HG03097 (cell line): ENCODE data around the gene SCML1.
"Not testable (repeated sequence)": the region's sequence is repeated elsewhere in the genome, so short reads cannot be mapped to it uniquely, and the experiment has no call there.

Experiments used
- ATAC-seq: cut with Tn5 transposase; IDR thresholded peaks from one replicate; pipeline ENCODE4 v1.9.1; 2021; ENCODE audit not compliant: unreplicated experiment, low FRiP score

SCML1 gene

DNA sequence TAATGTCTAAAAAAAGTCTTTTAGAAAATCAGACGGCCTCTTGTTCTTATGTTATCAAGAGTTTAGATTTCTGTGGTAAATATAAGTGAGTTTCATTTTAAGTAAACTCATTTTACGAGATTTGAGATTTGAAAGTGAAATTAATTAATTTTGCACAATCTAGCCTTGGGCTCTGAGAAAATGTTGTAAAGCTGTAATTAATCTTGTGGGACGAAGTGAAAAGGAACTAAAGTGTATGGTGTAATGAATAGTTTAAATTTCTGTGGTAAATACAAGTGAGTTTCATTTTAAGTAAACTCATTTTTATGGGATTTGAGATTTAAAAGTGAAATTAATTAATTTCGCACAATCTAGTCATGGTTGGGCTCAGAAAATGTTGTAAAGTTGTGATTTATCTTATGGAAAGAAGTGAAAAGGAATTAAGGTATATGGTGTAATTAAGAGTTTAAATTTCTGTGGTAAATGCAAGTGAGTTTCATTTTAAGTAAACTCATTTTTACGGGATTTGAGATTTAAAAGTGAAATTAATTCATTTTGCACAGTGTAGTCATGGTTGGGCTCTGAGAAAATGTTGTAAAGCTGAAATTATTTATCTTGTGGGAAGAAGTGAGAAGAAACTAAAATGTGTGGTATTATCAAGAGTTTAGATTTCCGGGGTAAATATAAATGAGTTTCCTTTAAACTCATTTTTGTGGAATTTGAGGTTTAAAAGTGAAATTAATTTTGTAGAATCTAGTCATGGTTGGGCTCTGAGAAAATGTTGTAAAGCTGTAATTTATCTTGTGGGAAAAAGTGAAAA is 1.6 kb downstream of the SCML1 start:
- no peak for ATAC-seq

GRCh38 chrX:17740137-17741122 is 3.1 kb downstream of the SCML1 start:
- ATAC-seq: no peak

GRCh38 chrX:17741123-17741511 is 3.8 kb downstream of the SCML1 start:
- no peak for ATAC-seq

GRCh38 chrX:17743913-17744312 is 6.6 kb downstream of the SCML1 start:
- no peak for ATAC-seq

DNA sequence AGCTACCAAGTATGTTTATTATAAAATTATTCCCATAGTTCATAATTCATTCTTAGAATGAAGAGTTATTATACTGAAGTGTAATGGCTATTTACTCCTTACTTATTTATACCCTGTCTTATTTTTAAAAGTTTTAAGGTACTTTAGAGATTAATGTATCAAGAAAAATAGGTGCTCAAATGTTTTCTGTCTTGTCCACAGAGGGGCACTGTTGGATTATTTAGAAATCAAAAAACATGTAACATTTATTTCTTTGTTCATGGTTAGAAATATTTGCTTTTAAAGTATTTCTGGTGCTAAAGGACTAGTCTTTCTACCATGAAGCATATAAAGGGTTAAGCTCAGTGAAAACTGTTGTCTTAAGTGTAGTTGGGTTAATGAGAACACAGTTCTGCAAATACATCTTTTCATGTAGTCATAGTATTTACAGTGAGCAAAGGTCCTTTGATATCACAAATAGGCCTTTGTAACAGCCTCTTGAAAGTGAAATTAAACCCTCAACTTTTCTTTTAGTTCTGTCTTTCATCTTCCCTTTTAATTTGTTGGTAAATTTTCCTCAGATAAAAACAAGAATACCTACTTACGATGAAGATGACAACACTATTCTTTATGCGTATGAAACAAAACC is 7.7 kb downstream of the SCML1 start:
- no peak for ATAC-seq

DNA sequence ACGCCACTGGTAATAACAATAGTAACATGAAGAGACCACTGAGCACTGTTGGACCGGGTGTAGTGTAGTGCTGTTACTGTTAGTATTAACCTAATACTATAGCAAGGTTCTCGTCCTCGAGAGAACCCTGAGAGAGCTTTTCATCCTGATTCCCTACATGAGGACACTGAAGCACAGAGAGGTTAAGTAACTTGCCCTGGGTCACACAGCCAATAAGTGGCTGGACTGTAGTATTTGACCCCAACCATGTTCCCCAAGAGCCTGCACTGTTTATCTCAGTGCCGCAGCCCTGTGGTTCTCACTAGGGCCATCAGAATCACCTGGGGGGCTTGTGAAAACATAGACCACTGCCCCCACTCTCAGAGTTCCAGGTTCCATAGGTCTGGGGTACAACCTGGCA is 10.4 kb downstream of the SCML1 start:
- ATAC-seq: no peak

- ATAC-seq: no peak
These were observed 11.4 kb downstream of the SCML1 start for GRCh38 chrX:17748684-17749083.

DNA sequence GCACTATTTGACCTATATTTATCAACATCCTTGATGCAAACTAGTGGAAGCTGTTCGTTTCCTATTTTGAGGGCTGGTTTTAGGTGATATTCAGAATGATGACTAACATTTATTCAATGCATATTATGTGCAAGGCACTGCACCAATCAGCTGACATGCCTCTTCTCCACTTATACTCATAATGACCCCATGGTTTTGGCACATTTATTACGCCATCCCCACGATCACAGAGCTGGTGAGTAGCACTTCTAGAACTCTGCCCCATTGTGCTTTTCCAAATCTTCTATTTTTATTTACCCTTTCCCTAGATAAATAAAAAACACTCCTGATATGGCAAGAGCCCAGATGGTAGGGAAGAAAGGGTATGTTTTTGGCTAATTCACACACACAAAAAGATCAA is 13.1 kb downstream of the SCML1 start:
- no peak for ATAC-seq

DNA sequence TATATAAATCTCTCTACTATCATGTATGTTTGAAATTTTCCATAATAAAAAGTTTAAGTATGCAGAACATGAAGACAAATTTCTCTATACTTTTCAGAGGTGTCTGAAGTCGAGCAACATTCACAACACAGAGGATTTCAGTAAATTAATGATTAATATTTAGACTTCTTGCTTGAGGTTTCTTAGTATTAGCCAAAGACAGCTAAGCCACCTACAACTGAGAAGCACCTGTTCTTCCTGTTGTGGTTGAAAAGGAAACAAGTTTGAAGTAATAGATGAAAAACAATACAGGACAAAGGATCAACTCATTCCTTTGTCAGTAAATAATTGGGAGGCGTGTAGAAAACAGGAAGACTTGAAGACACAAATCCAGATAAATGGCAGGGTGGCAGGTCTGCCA is 21.1 kb downstream of the SCML1 start:
- ATAC-seq: peak; percentile 81

DNA sequence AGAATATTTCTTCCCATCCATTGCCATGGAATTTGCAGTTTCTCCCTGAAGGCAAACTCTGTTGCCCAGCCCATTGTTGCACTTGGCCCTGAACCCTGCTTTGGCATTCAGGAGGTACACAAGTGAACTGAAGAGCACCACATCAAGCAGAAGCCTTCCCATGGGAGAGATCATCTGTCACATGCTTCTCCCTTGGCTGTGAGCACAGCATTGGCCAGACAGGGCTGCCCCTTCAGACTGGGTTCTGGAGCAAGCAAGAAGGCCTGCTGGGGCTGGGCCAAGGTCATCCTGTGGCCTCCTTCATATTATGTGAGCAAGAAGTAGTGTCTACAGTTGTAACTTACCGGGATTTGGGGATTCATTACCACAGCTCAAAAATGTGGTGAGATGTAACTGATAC is 22.7 kb downstream of the SCML1 start:
- ATAC-seq: no peak

GRCh38 chrX:17767734-17768133 is 30.4 kb downstream of the SCML1 start:
- ATAC-seq: no peak

DNA sequence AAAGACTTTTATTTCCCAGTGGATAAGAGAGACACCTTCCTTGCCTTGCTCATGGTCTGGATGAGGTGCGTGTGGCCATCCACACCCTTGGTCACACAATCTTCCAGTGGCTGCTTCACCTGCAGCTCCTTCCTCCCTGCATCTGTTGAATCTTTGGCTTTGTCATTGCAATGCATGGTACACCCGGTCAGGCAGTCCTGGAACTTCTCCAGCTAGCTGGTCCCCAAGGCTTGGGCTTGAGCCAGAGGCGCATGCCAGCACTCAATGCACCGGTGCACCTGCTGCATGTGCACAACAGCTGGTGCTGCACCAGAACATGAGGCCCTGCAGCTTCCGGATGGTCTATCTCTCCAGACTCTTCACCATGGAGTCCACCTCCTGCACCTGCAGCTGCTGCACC is 31.7 kb downstream of the SCML1 start:
- no peak for ATAC-seq

GRCh38 chrX:17769701-17770269 is 32.5 kb downstream of the SCML1 start:
- ATAC-seq: no peak

DNA sequence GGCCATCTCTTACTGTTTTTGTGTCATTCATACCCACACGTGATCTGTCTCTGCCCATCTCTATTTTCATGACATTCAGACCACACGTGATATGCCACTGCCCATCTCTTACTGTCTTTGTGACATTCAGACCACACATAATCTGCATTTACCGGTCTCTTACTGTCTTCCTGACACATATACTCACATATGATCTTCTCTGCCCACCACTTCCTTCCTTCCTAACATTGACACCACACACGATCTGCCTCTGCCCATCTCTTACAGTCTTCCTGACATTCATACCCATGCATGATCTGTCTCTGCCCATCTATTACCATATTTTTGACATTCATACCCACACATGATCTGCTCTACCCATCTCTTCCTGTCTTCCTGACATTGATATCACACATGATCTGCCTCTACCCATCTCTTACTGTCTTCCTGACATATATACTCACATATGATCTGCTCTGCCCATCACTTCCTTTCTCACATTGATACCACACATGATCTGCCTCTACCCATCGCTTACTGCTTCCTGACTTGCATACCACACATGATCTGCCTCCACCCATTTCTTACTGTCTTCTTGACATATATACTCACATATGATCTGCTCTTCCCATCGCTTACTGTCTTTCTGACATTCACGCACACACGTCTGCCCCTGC is 36.1 kb downstream of the SCML1 start:
- no peak for ATAC-seq

GRCh38 chrX:17774053-17774452 is 36.8 kb downstream of the SCML1 start:
- no peak for ATAC-seq

- no peak for ATAC-seq
These were observed 41.7 kb downstream of the SCML1 start for GRCh38 chrX:17778997-17779396.

DNA sequence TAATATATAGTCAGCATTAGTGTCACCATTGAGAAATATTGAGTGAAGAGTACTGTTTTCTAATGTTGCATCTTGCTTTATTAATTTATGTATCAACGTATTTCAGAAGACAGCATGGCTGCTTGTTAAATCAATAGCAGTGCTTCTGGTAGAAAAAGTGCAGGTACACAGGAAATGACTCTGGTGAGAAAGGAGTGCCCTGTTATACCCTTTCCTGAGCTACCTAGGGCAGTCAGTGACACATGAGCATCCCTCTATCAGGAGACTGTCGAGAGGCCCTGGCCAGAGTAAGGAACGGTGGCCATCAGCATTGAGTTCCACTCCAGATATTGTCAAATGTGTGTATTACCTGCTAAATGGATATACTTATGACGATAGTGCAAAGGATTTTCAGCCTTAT is 42.1 kb downstream of the SCML1 start:
- ATAC-seq: no peak

DNA sequence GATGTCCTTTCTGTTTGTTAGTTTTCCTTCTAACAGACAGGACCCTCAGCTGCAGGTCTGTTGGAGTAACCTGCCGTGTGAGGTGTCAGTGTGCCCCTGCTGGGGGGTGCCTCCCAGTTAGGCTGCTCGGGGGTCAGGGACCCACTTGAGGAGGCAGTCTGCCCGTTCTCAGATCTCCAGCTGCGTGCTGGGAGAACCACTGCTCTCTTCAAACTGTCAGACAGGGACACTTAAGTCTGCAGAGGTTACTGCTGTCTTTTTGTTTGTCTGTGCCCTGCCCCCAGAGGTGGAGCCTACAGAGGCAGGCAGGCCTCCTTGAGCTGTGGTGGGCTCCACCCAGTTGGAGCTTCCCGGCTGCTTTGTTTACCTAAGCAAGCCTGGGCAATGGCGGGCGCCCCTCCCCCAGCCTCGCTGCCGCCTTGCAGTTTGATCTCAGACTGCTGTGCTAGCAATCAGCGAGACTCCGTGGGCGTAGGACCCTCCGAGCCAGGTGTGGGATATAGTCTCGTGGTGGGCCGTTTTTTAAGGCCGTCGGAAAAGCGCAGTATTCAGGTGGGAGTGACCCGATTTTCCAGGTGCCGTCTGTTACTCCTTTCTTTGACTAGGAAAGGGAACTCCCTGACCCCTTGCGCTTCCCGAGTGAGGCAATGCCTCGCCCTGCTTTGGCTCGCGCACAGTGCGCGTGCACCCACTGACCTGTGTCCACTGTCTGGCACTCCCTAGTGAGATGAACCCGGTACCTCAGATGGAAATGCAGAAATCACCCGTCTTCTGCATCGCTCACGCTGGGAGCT is 49.5 kb downstream of the SCML1 start:
- ATAC-seq: not testable (repeated sequence)

- ATAC-seq: no peak
These were observed 50.3 kb downstream of the SCML1 start for GRCh38 chrX:17787557-17787956.

GRCh38 chrX:17788439-17788838 is 51.1 kb downstream of the SCML1 start:
- ATAC-seq: no peak
